HEK293 (cell line): ENCODE results near the gene POC1B.

Experiments used
- CTCF ChIA-PET: fragments of 350-600 bp; formaldehyde crosslinking; extraction: SDS; loops from one replicate; lab custom pipeline; 2021; ENCODE audit warnings: antibody characterized with exemption; lab: Yijun Ruan, JAX
- POLR2A ChIA-PET: fragments of 300-600 bp; formaldehyde crosslinking; extraction: SDS; loops from one replicate; lab custom pipeline; 2020; ENCODE audit warnings: antibody characterized with exemption, inconsistent platforms; lab: Yijun Ruan, JAX
- H3K27ac ChIP-seq: fragments of 200-500 bp; sonication (Bioruptor generic); 2 replicates; pipeline ENCODE4 v1.5.1; 2014; ENCODE audit warnings: low read depth, low read length, control low read depth, inconsistent platforms; ENCODE audit errors: extremely low read depth
- H3K36me3 ChIP-seq, 2 experiments: fragments of 200-500 bp in 1 of 2; sonication (Bioruptor generic) in 1 of 2; 1 replicate in 1 of 2; 2 replicates in 1 of 2; pipeline ENCODE4 v1.5.1; 2014 to 2017; ENCODE audit warnings: inconsistent platforms in 2 of 2, low read length in 2 of 2; ENCODE audit not compliant: control insufficient read depth in 2 of 2, insufficient read depth in 1 of 2
- H3K4me1 ChIP-seq: fragments of 200-500 bp; sonication (Bioruptor generic); 2 replicates; pipeline ENCODE4 v1.5.1; 2014; ENCODE audit warnings: mild to moderate bottlenecking, low read length, inconsistent platforms; ENCODE audit not compliant: control insufficient read depth, insufficient read depth
- H3K4me3 ChIP-seq: 2 replicates; pipeline ENCODE4 v1.5.1; 2011; ENCODE audit warnings: low read depth, mild to moderate bottlenecking, control low read depth, low read length, moderate library complexity
- H3K9me3 ChIP-seq: fragments of 200-500 bp; sonication (Bioruptor generic); 2 replicates; pipeline ENCODE4 v1.5.1; 2014; ENCODE audit warnings: low read depth, low read length, inconsistent platforms; ENCODE audit not compliant: control insufficient read depth, insufficient read depth
- GLIS1 ChIP-seq: fragments of 450-650 bp; formaldehyde crosslinking; IDR thresholded peaks from 2 replicates; pipeline ENCODE4 v1.5.1; 2016; ENCODE audit warnings: missing biosample characterization, missing genetic modification characterization
- GLIS2 ChIP-seq: fragments of 450-650 bp; formaldehyde crosslinking; IDR thresholded peaks from 2 replicates; pipeline ENCODE4 v1.5.1; 2016; ENCODE audit warnings: missing biosample characterization, missing genetic modification characterization
- KLF9 ChIP-seq: fragments of 450-650 bp; formaldehyde crosslinking; IDR thresholded peaks from 2 replicates; pipeline ENCODE4 v1.5.1; 2016; ENCODE audit warnings: missing biosample characterization, missing genetic modification characterization, low read depth
- MZF1 ChIP-seq: fragments of 450-650 bp; formaldehyde crosslinking; IDR thresholded peaks from 2 replicates; pipeline ENCODE4 v1.5.1; 2017; ENCODE audit warnings: missing biosample characterization, missing genetic modification characterization, borderline replicate concordance
- OSR2 ChIP-seq: fragments of 450-650 bp; formaldehyde crosslinking; IDR thresholded peaks from 2 replicates; pipeline ENCODE4 v1.5.1; 2016; ENCODE audit warnings: missing biosample characterization, missing genetic modification characterization
- RBAK ChIP-seq: fragments of 450-650 bp; formaldehyde crosslinking; IDR thresholded peaks from 2 replicates; pipeline ENCODE4 v1.5.1; 2016; ENCODE audit warnings: missing biosample characterization, missing genetic modification characterization
- TRIM28 ChIP-seq: IDR thresholded peaks from 2 replicates; pipeline ENCODE4 v1.6.1; 2011; ENCODE audit warnings: low read length, control low read depth, borderline replicate concordance
- YY2 ChIP-seq: fragments of 450-650 bp; formaldehyde crosslinking; IDR thresholded peaks from 2 replicates; pipeline ENCODE4 v1.5.1; 2016; ENCODE audit warnings: missing biosample characterization, missing genetic modification characterization
- ZBTB20 ChIP-seq: fragments of 450-650 bp; formaldehyde crosslinking; IDR thresholded peaks from 2 replicates; pipeline ENCODE4 v1.5.1; 2016; ENCODE audit warnings: missing biosample characterization, missing genetic modification characterization
- ZEB2 ChIP-seq: fragments of 450-650 bp; formaldehyde crosslinking; IDR thresholded peaks from 2 replicates; pipeline ENCODE4 v1.5.1; 2016; ENCODE audit warnings: missing biosample characterization, missing genetic modification characterization
- ZNF121 ChIP-seq: fragments of 450-650 bp; formaldehyde crosslinking; IDR thresholded peaks from 2 replicates; pipeline ENCODE4 v1.5.1; 2016; ENCODE audit warnings: missing biosample characterization, missing genetic modification characterization
- ZNF184 ChIP-seq: fragments of 450-650 bp; IDR thresholded peaks from 2 replicates; pipeline ENCODE4 v1.5.1; 2018; ENCODE audit warnings: missing biosample characterization, mild to moderate bottlenecking, missing genetic modification characterization
- ZNF24 ChIP-seq: fragments of 450-650 bp; formaldehyde crosslinking; IDR thresholded peaks from 2 replicates; pipeline ENCODE4 v1.5.1; 2016; ENCODE audit warnings: missing biosample characterization, missing genetic modification characterization
- ZNF292 ChIP-seq: fragments of 450-650 bp; formaldehyde crosslinking; IDR thresholded peaks from 2 replicates; pipeline ENCODE4 v1.5.1; 2016; ENCODE audit warnings: low read depth, missing biosample characterization, missing genetic modification characterization, borderline replicate concordance
- ZNF302 ChIP-seq: fragments of 450-650 bp; formaldehyde crosslinking; IDR thresholded peaks from 2 replicates; pipeline ENCODE4 v1.5.1; 2016; ENCODE audit warnings: missing biosample characterization, missing genetic modification characterization, low read depth
- ZNF311 ChIP-seq: fragments of 450-650 bp; formaldehyde crosslinking; IDR thresholded peaks from 2 replicates; pipeline ENCODE4 v1.5.1; 2017; ENCODE audit warnings: missing biosample characterization, missing genetic modification characterization, borderline replicate concordance
- ZNF324 ChIP-seq: fragments of 450-650 bp; formaldehyde crosslinking; IDR thresholded peaks from 2 replicates; pipeline ENCODE4 v1.5.1; 2016; ENCODE audit warnings: missing biosample characterization, missing genetic modification characterization
- ZNF423 ChIP-seq: fragments of 450-650 bp; formaldehyde crosslinking; IDR thresholded peaks from 2 replicates; pipeline ENCODE4 v1.5.1; 2016; ENCODE audit warnings: missing biosample characterization, missing genetic modification characterization
- ZNF426 ChIP-seq: fragments of 450-650 bp; formaldehyde crosslinking; IDR thresholded peaks from 2 replicates; pipeline ENCODE4 v1.5.1; 2017; ENCODE audit warnings: missing biosample characterization, missing genetic modification characterization, mild to moderate bottlenecking, inconsistent platforms, moderate library complexity
- ZNF548 ChIP-seq: fragments of 450-650 bp; formaldehyde crosslinking; IDR thresholded peaks from 2 replicates; pipeline ENCODE4 v1.5.1; 2016; ENCODE audit warnings: missing biosample characterization, missing genetic modification characterization
- ZNF596 ChIP-seq: fragments of 450-650 bp; IDR thresholded peaks from 2 replicates; pipeline ENCODE4 v1.5.0; 2018; ENCODE audit warnings: missing biosample characterization, mild to moderate bottlenecking, missing genetic modification characterization, moderate library complexity
- ZNF610 ChIP-seq: fragments of 450-650 bp; formaldehyde crosslinking; IDR thresholded peaks from 2 replicates; pipeline ENCODE4 v1.5.1; 2016; ENCODE audit warnings: missing biosample characterization, missing genetic modification characterization, borderline replicate concordance
- ZNF701 ChIP-seq: fragments of 450-650 bp; formaldehyde crosslinking; IDR thresholded peaks from 2 replicates; pipeline ENCODE4 v1.5.1; 2016; ENCODE audit warnings: missing biosample characterization, missing genetic modification characterization
- ZNF837 ChIP-seq: fragments of 450-650 bp; formaldehyde crosslinking; IDR thresholded peaks from 2 replicates; pipeline ENCODE4 v1.5.1; 2016; ENCODE audit warnings: missing biosample characterization, missing genetic modification characterization
- ZNF843 ChIP-seq: fragments of 450-650 bp; formaldehyde crosslinking; IDR thresholded peaks from 2 replicates; pipeline ENCODE4 v1.5.1; 2016; ENCODE audit warnings: missing biosample characterization, missing genetic modification characterization
- TF ChIP-seq, protein P1 (sequence below): fragments of 450-650 bp; formaldehyde crosslinking; IDR thresholded peaks from 2 replicates; pipeline ENCODE4 v1.5.1; 2016; ENCODE audit warnings: missing biosample characterization, missing genetic modification characterization, low read depth
- TF ChIP-seq, protein P2 (sequence below): fragments of 450-650 bp; formaldehyde crosslinking; IDR thresholded peaks from 2 replicates; pipeline ENCODE4 v1.5.1; 2016; ENCODE audit warnings: missing biosample characterization, missing genetic modification characterization

The POC1B gene

DNA sequence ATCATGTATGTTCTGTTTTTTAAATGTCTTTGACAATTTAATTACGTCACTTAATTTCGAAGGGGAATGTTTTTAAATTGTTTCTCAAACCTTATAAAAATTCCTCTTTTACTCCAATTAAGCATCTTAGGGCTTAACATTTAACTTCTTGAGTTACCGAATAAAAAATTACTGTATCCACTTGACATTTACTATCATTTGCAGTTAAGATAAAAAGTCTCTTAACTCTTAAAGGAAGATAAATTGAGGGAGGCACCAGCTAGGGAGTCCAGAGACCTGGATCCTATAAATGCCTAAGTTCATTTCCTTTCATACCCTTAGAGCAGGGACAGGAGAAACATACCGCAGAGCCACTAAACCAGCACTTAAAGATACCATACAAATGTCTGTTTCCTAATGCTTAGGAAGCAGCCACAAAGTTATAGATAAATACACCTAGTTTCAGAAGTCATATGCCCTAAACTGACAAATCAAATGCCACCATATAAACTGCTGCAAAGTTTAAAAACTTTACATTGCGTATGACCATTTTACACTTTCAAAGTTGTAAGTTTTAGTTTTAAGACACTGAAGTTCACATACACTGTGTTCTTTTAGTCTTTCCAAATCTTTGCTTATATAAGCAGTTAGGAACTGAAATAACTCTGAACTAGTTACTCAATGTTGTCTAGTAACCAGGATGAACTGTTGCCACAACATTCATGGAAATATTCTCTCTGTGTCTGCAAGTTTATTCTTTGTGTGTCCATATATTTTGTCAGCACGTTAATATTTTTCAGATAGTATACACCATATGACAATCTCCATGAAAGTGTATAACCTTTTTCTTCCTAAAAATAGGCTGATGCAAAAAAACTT, 72.5 kb downstream of the POC1B start (continued):
- 0 out of 2 replicates have a peak, but pooled peaks have one; percentile 38 for TF ChIP-seq ZNF596 (tag by site-specific recombination)
- TF ChIP-seq ZNF121 (tag by site-specific recombination): no peak
- no peak for TF ChIP-seq ZNF302 (tag by site-specific recombination)
- TF ChIP-seq ZNF610: peak; percentile 32; the same call in 1 of the 2 replicates
- no peak for TF ChIP-seq ZNF423 (tag by site-specific recombination)
- TF ChIP-seq ZNF701: no peak
- no peak for TF ChIP-seq YY2 (tag by site-specific recombination)
- TF ChIP-seq, protein P1, sequence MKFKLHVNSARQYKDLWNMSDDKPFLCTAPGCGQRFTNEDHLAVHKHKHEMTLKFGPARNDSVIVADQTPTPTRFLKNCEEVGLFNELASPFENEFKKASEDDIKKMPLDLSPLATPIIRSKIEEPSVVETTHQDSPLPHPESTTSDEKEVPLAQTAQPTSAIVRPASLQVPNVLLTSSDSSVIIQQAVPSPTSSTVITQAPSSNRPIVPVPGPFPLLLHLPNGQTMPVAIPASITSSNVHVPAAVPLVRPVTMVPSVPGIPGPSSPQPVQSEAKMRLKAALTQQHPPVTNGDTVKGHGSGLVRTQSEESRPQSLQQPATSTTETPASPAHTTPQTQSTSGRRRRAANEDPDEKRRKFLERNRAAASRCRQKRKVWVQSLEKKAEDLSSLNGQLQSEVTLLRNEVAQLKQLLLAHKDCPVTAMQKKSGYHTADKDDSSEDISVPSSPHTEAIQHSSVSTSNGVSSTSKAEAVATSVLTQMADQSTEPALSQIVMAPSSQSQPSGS: peak; percentile 97
- TF ChIP-seq RBAK (tag by site-specific recombination): no peak
- TF ChIP-seq ZNF311: no peak
- no peak for TF ChIP-seq ZNF24
- TF ChIP-seq GLIS2 (tag by site-specific recombination): no peak
- TF ChIP-seq ZNF843 (tag by site-specific recombination): peak; percentile 96
- TF ChIP-seq, protein P2, sequence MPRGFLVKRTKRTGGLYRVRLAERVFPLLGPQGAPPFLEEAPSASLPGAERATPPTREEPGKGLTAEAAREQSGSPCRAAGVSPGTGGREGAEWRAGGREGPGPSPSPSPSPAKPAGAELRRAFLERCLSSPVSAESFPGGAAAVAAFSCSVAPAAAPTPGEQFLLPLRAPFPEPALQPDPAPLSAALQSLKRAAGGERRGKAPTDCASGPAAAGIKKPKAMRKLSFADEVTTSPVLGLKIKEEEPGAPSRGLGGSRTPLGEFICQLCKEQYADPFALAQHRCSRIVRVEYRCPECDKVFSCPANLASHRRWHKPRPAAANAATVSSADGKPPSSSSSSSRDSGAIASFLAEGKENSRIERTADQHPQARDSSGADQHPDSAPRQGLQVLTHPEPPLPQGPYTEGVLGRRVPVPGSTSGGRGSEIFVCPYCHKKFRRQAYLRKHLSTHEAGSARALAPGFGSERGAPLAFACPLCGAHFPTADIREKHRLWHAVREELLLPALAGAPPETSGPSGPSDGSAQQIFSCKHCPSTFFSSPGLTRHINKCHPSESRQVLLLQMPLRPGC (tag by site-specific recombination): no peak
- no peak for TF ChIP-seq ZNF426 (tag by site-specific recombination)
- TF ChIP-seq, all 188 proteins: peak for 28

DNA sequence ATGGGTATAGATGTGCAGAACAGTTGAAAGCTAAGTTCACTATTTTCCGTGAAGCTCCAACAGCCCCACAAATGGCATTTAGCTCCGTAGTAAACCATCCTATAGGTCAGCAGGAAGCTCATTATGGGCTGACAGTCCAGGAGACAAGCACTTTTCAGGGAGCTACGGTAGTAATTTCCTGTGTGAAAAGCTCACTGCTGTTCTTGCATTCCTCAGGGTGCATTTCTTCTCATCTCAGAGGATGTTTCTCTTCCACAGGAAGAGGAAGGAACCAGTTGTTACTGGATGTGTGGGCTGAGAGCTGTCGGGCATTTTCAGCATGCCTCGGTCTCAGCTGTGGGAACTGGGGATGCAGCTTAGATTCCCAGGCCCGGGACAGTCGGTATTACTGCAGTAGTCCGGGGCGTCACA, 74.0 kb downstream of the POC1B start:
- Histone ChIP-seq H3K9me3 (no peaks in the 10 kb centered on the region), H3K4me1 (peaks cover 27% of the 10 kb centered on the region), H3K36me3 (no peaks in the 10 kb centered on the region), H3K4me3 (no peak overlapping the region), H3K27ac (no peak overlapping the region)
- TF ChIP-seq MZF1 (tag by site-specific recombination): peak; percentile 12; the same call in 1 of the 2 replicates
- no peak for TF ChIP-seq ZNF324
- peak; percentile 54; the same call in 1 of the 2 replicates for TF ChIP-seq ZBTB20 (tag by site-specific recombination)
- TF ChIP-seq TRIM28: peak; percentile 89
- no peak for TF ChIP-seq ZNF292 (tag by site-specific recombination)
- TF ChIP-seq OSR2 (tag by site-specific recombination): peak; percentile 81
- ChIA-PET CTCF (interaction anchor here (0.6 to 1.7 kb wide), 3 partner anchors 11 to 526 kb away, joined by 4 to 5 read pairs (median 4); no protein-coding TSS in a partner anchor), POLR2A (interaction anchor here (2.1 kb wide), 1 partner anchor 100 kb away, joined by 16 read pairs; the partner anchor contains the start of gene DUSP6)

- Histone ChIP-seq H3K4me1 (peaks cover 27% of the 10 kb centered on the region), H3K36me3 (no peaks in the 10 kb centered on the region), H3K27ac (no peak overlapping the region), H3K9me3 (no peaks in the 10 kb centered on the region), H3K4me3 (no peak overlapping the region)
- TF ChIP-seq ZNF184 (tag by site-specific recombination): no peak
- TF ChIP-seq KLF9: no peak
- TF ChIP-seq GLIS1: 0 out of 2 replicates have a peak, but pooled peaks have one; percentile 20
- no peak for TF ChIP-seq ZEB2 (tag by site-specific recombination)
- no peak for TF ChIP-seq ZNF837 (tag by site-specific recombination)
- TF ChIP-seq ZNF548: no peak
- CTCF ChIA-PET: interaction anchor here (1.7 kb wide), 1 partner anchor 11 kb away, joined by 5 read pairs; no protein-coding TSS in a partner anchor
- POLR2A ChIA-PET: interaction anchor here (2.1 kb wide), 1 partner anchor 99 kb away, joined by 16 read pairs; the partner anchor contains the start of gene DUSP6
These were observed 74.9 kb downstream of the POC1B start for GRCh38 chr12:89450907-89451306.
